ENCODE results near the gene SNAP29. TPM values are rescaled to one million over a fixed set of nuclear protein-coding genes. Genes with fewer than 3 reads are reported as not detected.

The SNAP29 gene
- total RNA-seq, 1 experiment from 2014 or later, result 17.9 TPM

GRCh38 chr22:20810645-20811044 lies 48.2 kb upstream of the SNAP29 start:
- Histone ChIP-seq H3K79me1 (ENCODE audit: insufficient read depth, low read depth, low read length, poor library complexity, severe bottlenecking) (no peaks in the 10 kb centered on the region), H3K4me1 (ENCODE audit: insufficient read depth, low read length) (no peaks in the 10 kb centered on the region), H3K9me3 (ENCODE audit: control insufficient read depth, low read depth, low read length) (no peaks in the 10 kb centered on the region), H3K18ac (ENCODE audit: insufficient read length, low read depth, low read length) (no peak overlapping the region), H2BK5ac (ENCODE audit: insufficient read length, low read length) (no peak overlapping the region), H3K9ac (ENCODE audit: extremely low read depth, insufficient read length, low read length) (no peak overlapping the region), H2BK15ac (ENCODE audit: low read depth, low read length) (no peak overlapping the region), H3K27ac (ENCODE audit: insufficient read length, low read depth, low read length) (no peak overlapping the region), H3K79me2 (ENCODE audit: insufficient read depth, low read length) (no peaks in the 10 kb centered on the region), H3K4ac (ENCODE audit: low read depth, low read length) (no peak overlapping the region), H3K4me2 (ENCODE audit: insufficient read depth, insufficient read length, low read length) (no peak overlapping the region), H2BK20ac (ENCODE audit: low read depth, low read length, poor library complexity, severe bottlenecking) (no peak overlapping the region), H3K56ac (ENCODE audit: insufficient read length, low read depth, low read length) (no peak overlapping the region), H2AFZ (ENCODE audit: low read length) (no peak overlapping the region), H4K8ac (replicated peaks; ENCODE audit: insufficient read length, low read depth, low read length) (no peak overlapping the region), H2AK5ac (ENCODE audit: insufficient read length, low read length) (no peak overlapping the region), H3T11ph (ENCODE audit: low read length) (no peak overlapping the region), H4K5ac (ENCODE audit: insufficient read length, low read depth, low read length) (no peak overlapping the region), H2BK12ac (ENCODE audit: insufficient read length, low read depth, low read length) (no peak overlapping the region), H3K14ac (ENCODE audit: insufficient read depth, low read length) (no peak overlapping the region), H4K91ac (ENCODE audit: insufficient read length, low read depth, low read length) (no peak overlapping the region), H2BK120ac (ENCODE audit: low read depth, low read length, poor library complexity, severe bottlenecking) (no peak overlapping the region), H3K27me3 (ENCODE audit: insufficient read depth, low read length) (no peaks in the 10 kb centered on the region), H3K23ac (ENCODE audit: insufficient read length, low read depth, low read length) (no peak overlapping the region), H4K20me1 (ENCODE audit: control insufficient read depth, insufficient read depth, insufficient read length) (no peaks in the 10 kb centered on the region), H3K23me2 (ENCODE audit: insufficient read length, low read depth, low read length, poor library complexity, severe bottlenecking) (no peaks in the 10 kb centered on the region)
- TF ChIP-seq, protein P1, sequence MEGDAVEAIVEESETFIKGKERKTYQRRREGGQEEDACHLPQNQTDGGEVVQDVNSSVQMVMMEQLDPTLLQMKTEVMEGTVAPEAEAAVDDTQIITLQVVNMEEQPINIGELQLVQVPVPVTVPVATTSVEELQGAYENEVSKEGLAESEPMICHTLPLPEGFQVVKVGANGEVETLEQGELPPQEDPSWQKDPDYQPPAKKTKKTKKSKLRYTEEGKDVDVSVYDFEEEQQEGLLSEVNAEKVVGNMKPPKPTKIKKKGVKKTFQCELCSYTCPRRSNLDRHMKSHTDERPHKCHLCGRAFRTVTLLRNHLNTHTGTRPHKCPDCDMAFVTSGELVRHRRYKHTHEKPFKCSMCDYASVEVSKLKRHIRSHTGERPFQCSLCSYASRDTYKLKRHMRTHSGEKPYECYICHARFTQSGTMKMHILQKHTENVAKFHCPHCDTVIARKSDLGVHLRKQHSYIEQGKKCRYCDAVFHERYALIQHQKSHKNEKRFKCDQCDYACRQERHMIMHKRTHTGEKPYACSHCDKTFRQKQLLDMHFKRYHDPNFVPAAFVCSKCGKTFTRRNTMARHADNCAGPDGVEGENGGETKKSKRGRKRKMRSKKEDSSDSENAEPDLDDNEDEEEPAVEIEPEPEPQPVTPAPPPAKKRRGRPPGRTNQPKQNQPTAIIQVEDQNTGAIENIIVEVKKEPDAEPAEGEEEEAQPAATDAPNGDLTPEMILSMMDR (conservative IDR thresholded peaks at IDR 0.05), result no peak
- no peak for DNase-seq
- Mint-ChIP-seq H3K36me3 (ENCODE audit: insufficient read depth in 1 of 3, low read depth in 3 of 3) (peaks cover 9 to 59% (median 32%) of the 10 kb centered on the region in 3 experiments; a peak in 6 of 7 replicates), H3K4me1 (peaks cover 4 to 5% of the 10 kb centered on the region in 2 experiments; a peak in 3 of 4 replicates), H3K9me3 (no peaks in the 10 kb centered on the region), H3K27ac (no peak overlapping the region), H3K4me3 (no peak overlapping the region), H3K27me3 (ENCODE audit: low read depth) (no peaks in the 10 kb centered on the region)
- no CpG with 5 or more reads among the region's 9 CpGs for WGBS (ENCODE audit: extremely low coverage, insufficient read length, low lambda C conversion rate)

All from H9 (cell line).